HG03432 (cell line): ENCODE measurements around the gene HERC2.
"Not testable (repeated sequence)": the region's sequence is repeated elsewhere in the genome, so short reads cannot be mapped to it uniquely, and the experiment has no call there.

Source experiments
- ATAC-seq: cut with Tn5 transposase; IDR thresholded peaks from one replicate; pipeline ENCODE4 v1.9.1; 2021; ENCODE audit warnings: mild to moderate bottlenecking, moderate library complexity; ENCODE audit not compliant: unreplicated experiment

The HERC2 gene

GRCh38 chr15:28322129-28322588 lies at the start of gene HERC2:
HERC2 (minus strand) TSS chr15:28322179; CDS start chr15:28321433, 746 bp downstream.
- not testable (repeated sequence) for ATAC-seq

GRCh38 chr15:28365502-28365901 lies 43.5 kb upstream of the HERC2 start:
- ATAC-seq: not testable (repeated sequence)

- ATAC-seq: not testable (repeated sequence)
Measured at GRCh38 chr15:28357984-28358383, 36.0 kb upstream of the HERC2 start, which contains the start of gene GOLGA6L24. GOLGA6L24 (minus strand) TSS chr15:28358084; CDS start chr15:28358023, 61 bp downstream.

- ATAC-seq: not testable (repeated sequence)
Measured at GRCh38 chr15:28321358-28322078, 461 bp downstream of the HERC2 start.

- not testable (repeated sequence) for ATAC-seq
Measured at GRCh38 chr15:28319725-28320124, 2.3 kb downstream of the HERC2 start.

- not testable (repeated sequence) for ATAC-seq
Measured at GRCh38 chr15:28318828-28319227, 3.2 kb downstream of the HERC2 start.

- ATAC-seq: not testable (repeated sequence)
Measured at GRCh38 chr15:28318122-28318521, 3.9 kb downstream of the HERC2 start.

- ATAC-seq: not testable (repeated sequence)
Measured at GRCh38 chr15:28316958-28317357, 5.0 kb downstream of the HERC2 start.

- ATAC-seq: not testable (repeated sequence)
Measured at GRCh38 chr15:28310454-28310853, 11.5 kb downstream of the HERC2 start.

- ATAC-seq: not testable (repeated sequence)
Measured at GRCh38 chr15:28308718-28309117, 13.3 kb downstream of the HERC2 start.

GRCh38 chr15:28305700-28306099 lies 16.3 kb downstream of the HERC2 start:
- ATAC-seq: not testable (repeated sequence)

GRCh38 chr15:28297434-28297833 lies 24.5 kb downstream of the HERC2 start:
- not testable (repeated sequence) for ATAC-seq

GRCh38 chr15:28296814-28297213 lies 25.2 kb downstream of the HERC2 start:
- not testable (repeated sequence) for ATAC-seq

- not testable (repeated sequence) for ATAC-seq
Measured at GRCh38 chr15:28295009-28295563, 26.9 kb downstream of the HERC2 start.

GRCh38 chr15:28294560-28294959 lies 27.4 kb downstream of the HERC2 start:
- not testable (repeated sequence) for ATAC-seq

GRCh38 chr15:28289694-28290463 lies 32.1 kb downstream of the HERC2 start:
- peak; percentile 21 for ATAC-seq

GRCh38 chr15:28288830-28289693 lies 32.9 kb downstream of the HERC2 start:
- ATAC-seq: peak; percentile 83

GRCh38 chr15:28286659-28287058 lies 35.3 kb downstream of the HERC2 start:
- ATAC-seq: not testable (repeated sequence)

- no peak for ATAC-seq
Measured at GRCh38 chr15:28286031-28286430, 35.9 kb downstream of the HERC2 start.

- no peak for ATAC-seq
Measured at GRCh38 chr15:28281876-28282275, 40.1 kb downstream of the HERC2 start.
